Testis (tissue), 3 donors: ENCODE results near the gene SDHAF2. TPM values are rescaled to one million over a fixed set of nuclear protein-coding genes. Genes with fewer than 3 reads are reported as not detected.

ENCODE experiments used
- DNase-seq: peaks from one replicate; pipeline ENCODE4 v3.0.0-alpha.2; 2019
- H3K27ac ChIP-seq, 2 donors: fragments of 200-600 bp; sonication (generic); one replicate each; pipeline ENCODE4 v1.5.1; 2019
- H3K27me3 ChIP-seq: fragments of 200-600 bp; sonication (generic); one replicate; pipeline ENCODE4 v1.5.1; 2019
- H3K36me3 ChIP-seq: fragments of 200-600 bp; sonication (generic); one replicate; pipeline ENCODE4 v1.5.1; 2017; ENCODE audit warnings: low read depth; ENCODE audit errors: missing control alignments
- H3K4me1 ChIP-seq: fragments of 200-600 bp; sonication (generic); one replicate; pipeline ENCODE4 v1.5.1; 2019
- H3K4me3 ChIP-seq, 2 donors: fragments of 200-600 bp; sonication (generic); one replicate each; pipeline ENCODE4 v1.5.1; 2017 to 2019
- H3K9me3 ChIP-seq: fragments of 200-600 bp; sonication (generic); one replicate; pipeline ENCODE4 v1.5.1; 2017
- CTCF ChIP-seq, 3 experiments: fragments of 450-650 bp in 2 of 3; fragments of 200-600 bp in 1 of 3; sonication (generic) in 1 of 3; IDR thresholded peaks; one replicate each; pipeline ENCODE4 v1.5.1; 2016 to 2019; ENCODE audit warnings: antibody characterized with exemption in 3 of 3, mild to moderate bottlenecking in 2 of 3, moderate library complexity in 1 of 3
- POLR2A ChIP-seq: fragments of 450-650 bp; IDR thresholded peaks from one replicate; pipeline ENCODE4 v1.6.1; 2017; ENCODE audit warnings: antibody characterized with exemption, mild to moderate bottlenecking, moderate library complexity
- WGBS, 2 donors: methylation state at CpG; one replicate each; pipeline ENCODE4 v1.1.5; 2018; 5-methylcytosine and 5-hydroxymethylcytosine counted together
- intact Hi-C: fragments of 100-400 bp; cut with DNase I; formaldehyde crosslinking; loops from one replicate; pipeline ENCODE4 v1.15.1; 2023; ENCODE audit warnings: low total_unique reads
- polyA plus RNA-seq: library from polyadenylated mRNA; stranded (reverse); fragments of 350-450 nt; fragmentation: Illumina TruSeq; extraction: RNeasy Lipid Tissue Mini Kit (QIAGEN cat#74804); gene quantifications from one replicate; pipeline ENCODE4 v1.2.3, GENCODE V29; 2014; ENCODE audit warnings: low read depth, low replicate concordance; ENCODE audit not compliant: insufficient read depth
- total RNA-seq, 2 donors: library from RNA; depleted of rRNA; stranded (reverse); fragments of >200 nt; gene quantifications; one replicate each; pipeline ENCODE4 v1.2.3, GENCODE V29; 2016

The SDHAF2 gene
- total and polyA plus RNA-seq, 3 donors from 2014 or later, result 46.8 to 85.4 (median 66.2) TPM

DNA sequence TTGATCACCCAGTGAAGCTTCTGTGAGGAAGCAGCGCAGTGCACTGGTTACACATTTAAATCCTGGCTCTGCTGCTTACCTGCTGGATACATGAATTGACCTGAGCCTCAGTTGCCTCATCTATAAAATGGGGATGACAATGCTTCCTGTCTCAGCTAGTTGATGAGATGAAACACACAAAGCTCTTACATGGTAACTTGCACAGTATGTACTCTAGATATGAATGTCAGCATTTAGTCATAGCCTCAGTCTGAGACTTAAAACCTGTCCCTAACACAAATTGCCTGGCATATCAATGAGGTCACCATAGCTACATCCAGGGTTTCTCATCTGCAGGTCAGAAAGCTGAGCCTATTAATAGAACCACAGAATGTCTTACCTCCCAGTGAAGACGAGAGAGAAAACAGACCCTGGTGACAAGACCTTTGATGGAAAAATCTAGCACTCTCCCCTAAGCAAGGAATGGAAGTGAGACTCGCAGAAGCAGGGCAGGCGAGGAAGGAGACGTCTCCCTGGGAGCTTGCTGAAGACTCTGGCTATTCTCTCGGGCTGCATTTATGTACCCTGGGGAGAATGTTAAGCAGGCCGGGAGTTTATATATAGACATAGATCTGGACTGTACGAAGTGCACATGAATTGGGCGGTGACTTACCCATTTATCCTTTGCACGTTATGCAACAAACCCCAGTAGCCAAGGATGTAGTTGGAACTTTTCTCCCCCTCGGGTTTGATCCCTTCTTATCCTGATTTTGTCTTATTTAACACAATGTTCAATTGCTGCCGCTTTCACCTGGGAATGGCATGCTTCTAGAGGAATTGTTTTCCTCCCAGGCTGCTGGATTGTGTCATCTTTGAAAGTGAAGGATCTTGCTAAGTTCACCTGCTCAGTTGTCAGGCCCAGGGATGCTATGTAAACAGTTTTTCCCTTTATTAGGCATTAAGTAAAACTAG, 18.0 kb downstream of the SDHAF2 start:
- Histone ChIP-seq H3K9me3 (no peaks in the 10 kb centered on the region), H3K4me3 (no peak overlapping the region), H3K4me1 (peaks cover 6% of the 10 kb centered on the region), H3K27me3 (no peaks in the 10 kb centered on the region), H3K27ac (no peak overlapping the region), H3K36me3 (no peaks in the 10 kb centered on the region)
- intact Hi-C loops, result loop anchor here (10.0 kb wide), 1 partner anchor 67 kb away; no protein-coding TSS in a partner anchor
- DNase-seq, result no peak
- TF ChIP-seq POLR2A, result no peak
- TF ChIP-seq CTCF (IDR thresholded peaks at IDR 0.05), result no peak
- 72 to 80% methylated on average over 12 of the region's 12 CpGs for WGBS, 2 donors

GRCh38 chr11:61448552-61448927, 18.6 kb downstream of the SDHAF2 start:
- no peak overlapping the region for H3K4me3 ChIP-seq
- 74 to 83% methylated on average over 7 of the region's 7 CpGs for WGBS, 2 donors
- no peak overlapping the region for H3K27ac ChIP-seq
- H3K27me3 ChIP-seq, result no peaks in the 10 kb centered on the region
- intact Hi-C loops, result loop anchor here (10.0 kb wide), 1 partner anchor 66 kb away; no protein-coding TSS in a partner anchor
- DNase-seq, result no peak
- H3K9me3 ChIP-seq, result no peaks in the 10 kb centered on the region
- no peaks in the 10 kb centered on the region for H3K36me3 ChIP-seq
- no peak for TF ChIP-seq CTCF (IDR thresholded peaks at IDR 0.05)
- TF ChIP-seq POLR2A, result no peak
- H3K4me1 ChIP-seq, result peaks cover 6% of the 10 kb centered on the region

DNA sequence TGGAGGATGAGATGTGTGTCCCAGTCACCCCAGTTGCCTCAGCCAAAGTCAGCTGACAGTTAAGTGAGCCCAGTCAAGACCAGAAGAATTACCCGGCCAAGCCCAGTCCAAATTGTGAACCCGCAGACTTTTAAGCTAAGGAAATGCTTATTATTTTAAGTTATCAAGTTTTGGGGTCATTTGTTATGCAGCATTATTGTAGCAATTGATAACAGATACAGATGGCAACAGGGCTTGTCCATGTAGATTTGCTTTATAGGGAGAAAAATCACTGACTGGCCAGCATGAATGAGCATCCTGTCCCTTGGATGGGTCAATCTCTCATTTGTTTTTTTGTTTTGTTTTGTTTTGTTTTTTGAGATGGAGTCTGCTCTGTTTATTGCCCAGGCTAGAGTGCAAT, 22.9 kb downstream of the SDHAF2 start:
- Histone ChIP-seq H3K9me3 (no peaks in the 10 kb centered on the region), H3K4me1 (no peaks in the 10 kb centered on the region), H3K4me3 (no peak overlapping the region), H3K36me3 (no peaks in the 10 kb centered on the region), H3K27ac (no peak overlapping the region), H3K27me3 (no peaks in the 10 kb centered on the region)
- 96 to 100% methylated on average over 2 of the region's 2 CpGs for whole genome bisulfite sequencing, 2 donors
- intact Hi-C loops, result no loop called here
- DNase-seq, result no peak
- TF ChIP-seq POLR2A (no peak), CTCF (IDR thresholded peaks at IDR 0.05) (no peak)

DNA sequence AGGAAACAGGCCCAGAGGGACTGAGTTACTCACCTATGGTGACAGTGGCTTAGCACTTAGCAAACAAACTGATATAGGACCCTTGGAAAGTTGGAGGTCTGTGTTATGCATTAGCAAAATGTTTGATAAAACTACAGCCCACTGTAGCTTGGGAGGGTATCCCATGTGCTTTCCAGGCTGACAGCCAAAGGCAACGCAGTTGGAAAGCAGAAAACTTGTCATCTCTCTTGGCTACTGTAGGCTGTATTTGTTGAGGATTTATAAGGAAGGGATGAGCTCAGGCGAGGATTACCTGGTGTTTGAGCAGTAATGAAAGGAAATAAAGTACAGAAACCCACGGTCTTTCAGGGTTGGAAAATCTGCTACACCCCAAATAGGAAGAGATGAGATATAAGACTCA, 23.8 kb downstream of the SDHAF2 start:
- no peaks in the 10 kb centered on the region for H3K27me3 ChIP-seq
- no peak overlapping the region for H3K4me3 ChIP-seq
- TF ChIP-seq CTCF (IDR thresholded peaks at IDR 0.05) (no peak), POLR2A (no peak)
- no peak for DNase-seq
- H3K9me3 ChIP-seq, result no peaks in the 10 kb centered on the region
- no peak overlapping the region for H3K27ac ChIP-seq
- H3K36me3 ChIP-seq, result no peaks in the 10 kb centered on the region
- intact Hi-C loops, result no loop called here
- WGBS, 2 donors, result 60 to 70% methylated on average over 3 of the region's 3 CpGs
- no peaks in the 10 kb centered on the region for H3K4me1 ChIP-seq

DNA sequence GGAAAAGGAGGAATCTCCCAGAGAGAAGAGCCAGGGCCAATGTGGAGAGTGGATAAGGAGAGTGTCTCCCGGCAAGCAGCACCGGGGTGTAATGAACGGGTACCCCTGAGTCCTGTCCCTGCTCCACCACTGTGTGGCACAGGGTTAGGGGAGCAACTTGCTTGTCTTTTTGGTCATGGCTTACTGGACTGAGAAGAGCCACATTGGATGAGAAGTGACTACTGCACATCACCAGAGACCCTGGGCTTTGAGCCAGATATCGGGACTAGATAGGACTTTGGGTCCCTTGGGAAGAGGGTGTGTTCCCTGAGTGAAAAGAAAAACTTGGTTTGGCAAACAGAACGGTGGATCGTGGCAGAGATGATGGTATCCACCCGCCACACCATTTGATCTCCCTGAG, 24.6 kb downstream of the SDHAF2 start:
- Histone ChIP-seq H3K9me3 (no peaks in the 10 kb centered on the region), H3K27me3 (no peaks in the 10 kb centered on the region), H3K4me1 (no peaks in the 10 kb centered on the region), H3K36me3 (no peaks in the 10 kb centered on the region), H3K27ac (no peak overlapping the region), H3K4me3 (no peak overlapping the region)
- WGBS, 2 donors, result 79 to 85% methylated on average over 7 of the region's 7 CpGs
- no peak for TF ChIP-seq CTCF (IDR thresholded peaks at IDR 0.05)
- no peak for TF ChIP-seq POLR2A
- intact Hi-C loops, result no loop called here
- DNase-seq, result no peak
